ENCODE measurements around the gene SWSAP1. TPM values are rescaled to one million over a fixed set of nuclear protein-coding genes. Genes with fewer than 3 reads are reported as not detected.

The SWSAP1 gene
- total and polyA plus RNA-seq, 9 of the 15 experiments (the other 6 are each of a cell fraction or from before 2014, with no cell fraction given), result 0.18 to 2.8 (median 1.7) TPM

- TF ChIP-seq, protein P1, sequence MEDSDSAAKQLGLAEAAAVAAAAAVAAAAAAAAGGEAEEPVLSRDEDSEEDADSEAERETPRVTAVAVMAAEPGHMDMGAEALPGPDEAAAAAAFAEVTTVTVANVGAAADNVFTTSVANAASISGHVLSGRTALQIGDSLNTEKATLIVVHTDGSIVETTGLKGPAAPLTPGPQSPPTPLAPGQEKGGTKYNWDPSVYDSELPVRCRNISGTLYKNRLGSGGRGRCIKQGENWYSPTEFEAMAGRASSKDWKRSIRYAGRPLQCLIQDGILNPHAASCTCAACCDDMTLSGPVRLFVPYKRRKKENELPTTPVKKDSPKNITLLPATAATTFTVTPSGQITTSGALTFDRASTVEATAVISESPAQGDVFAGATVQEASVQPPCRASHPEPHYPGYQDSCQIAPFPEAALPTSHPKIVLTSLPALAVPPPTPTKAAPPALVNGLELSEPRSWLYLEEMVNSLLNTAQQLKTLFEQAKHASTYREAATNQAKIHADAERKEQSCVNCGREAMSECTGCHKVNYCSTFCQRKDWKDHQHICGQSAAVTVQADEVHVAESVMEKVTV (CRISPR knock-in tag; IDR thresholded peaks at IDR 0.05), result no peak
- TF ChIP-seq ZNF77 (CRISPR knock-in tag; IDR thresholded peaks at IDR 0.05), result no peak
- TF ChIP-seq LCOR (CRISPR knock-in tag; IDR thresholded peaks at IDR 0.05), result no peak
- no peak for TF ChIP-seq ZNF274 (IDR thresholded peaks at IDR 0.05; ENCODE audit: borderline replicate concordance, low read depth, low read length)
- TF ChIP-seq MYNN (IDR thresholded peaks at IDR 0.05), result peak; percentile 97
- no peak for TF ChIP-seq MYNN (CRISPR knock-in tag; IDR thresholded peaks at IDR 0.05)
- TF ChIP-seq, protein P2, sequence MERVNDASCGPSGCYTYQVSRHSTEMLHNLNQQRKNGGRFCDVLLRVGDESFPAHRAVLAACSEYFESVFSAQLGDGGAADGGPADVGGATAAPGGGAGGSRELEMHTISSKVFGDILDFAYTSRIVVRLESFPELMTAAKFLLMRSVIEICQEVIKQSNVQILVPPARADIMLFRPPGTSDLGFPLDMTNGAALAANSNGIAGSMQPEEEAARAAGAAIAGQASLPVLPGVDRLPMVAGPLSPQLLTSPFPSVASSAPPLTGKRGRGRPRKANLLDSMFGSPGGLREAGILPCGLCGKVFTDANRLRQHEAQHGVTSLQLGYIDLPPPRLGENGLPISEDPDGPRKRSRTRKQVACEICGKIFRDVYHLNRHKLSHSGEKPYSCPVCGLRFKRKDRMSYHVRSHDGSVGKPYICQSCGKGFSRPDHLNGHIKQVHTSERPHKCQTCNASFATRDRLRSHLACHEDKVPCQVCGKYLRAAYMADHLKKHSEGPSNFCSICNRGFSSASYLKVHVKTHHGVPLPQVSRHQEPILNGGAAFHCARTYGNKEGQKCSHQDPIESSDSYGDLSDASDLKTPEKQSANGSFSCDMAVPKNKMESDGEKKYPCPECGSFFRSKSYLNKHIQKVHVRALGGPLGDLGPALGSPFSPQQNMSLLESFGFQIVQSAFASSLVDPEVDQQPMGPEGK (CRISPR knock-in tag; IDR thresholded peaks at IDR 0.05; ENCODE audit: borderline replicate concordance), result no peak
- peak; percentile 54 for TF ChIP-seq RBM22 (IDR thresholded peaks at IDR 0.05; ENCODE audit: low read depth, low read length, poor library complexity, severe bottlenecking)
- TF ChIP-seq, protein P3, sequence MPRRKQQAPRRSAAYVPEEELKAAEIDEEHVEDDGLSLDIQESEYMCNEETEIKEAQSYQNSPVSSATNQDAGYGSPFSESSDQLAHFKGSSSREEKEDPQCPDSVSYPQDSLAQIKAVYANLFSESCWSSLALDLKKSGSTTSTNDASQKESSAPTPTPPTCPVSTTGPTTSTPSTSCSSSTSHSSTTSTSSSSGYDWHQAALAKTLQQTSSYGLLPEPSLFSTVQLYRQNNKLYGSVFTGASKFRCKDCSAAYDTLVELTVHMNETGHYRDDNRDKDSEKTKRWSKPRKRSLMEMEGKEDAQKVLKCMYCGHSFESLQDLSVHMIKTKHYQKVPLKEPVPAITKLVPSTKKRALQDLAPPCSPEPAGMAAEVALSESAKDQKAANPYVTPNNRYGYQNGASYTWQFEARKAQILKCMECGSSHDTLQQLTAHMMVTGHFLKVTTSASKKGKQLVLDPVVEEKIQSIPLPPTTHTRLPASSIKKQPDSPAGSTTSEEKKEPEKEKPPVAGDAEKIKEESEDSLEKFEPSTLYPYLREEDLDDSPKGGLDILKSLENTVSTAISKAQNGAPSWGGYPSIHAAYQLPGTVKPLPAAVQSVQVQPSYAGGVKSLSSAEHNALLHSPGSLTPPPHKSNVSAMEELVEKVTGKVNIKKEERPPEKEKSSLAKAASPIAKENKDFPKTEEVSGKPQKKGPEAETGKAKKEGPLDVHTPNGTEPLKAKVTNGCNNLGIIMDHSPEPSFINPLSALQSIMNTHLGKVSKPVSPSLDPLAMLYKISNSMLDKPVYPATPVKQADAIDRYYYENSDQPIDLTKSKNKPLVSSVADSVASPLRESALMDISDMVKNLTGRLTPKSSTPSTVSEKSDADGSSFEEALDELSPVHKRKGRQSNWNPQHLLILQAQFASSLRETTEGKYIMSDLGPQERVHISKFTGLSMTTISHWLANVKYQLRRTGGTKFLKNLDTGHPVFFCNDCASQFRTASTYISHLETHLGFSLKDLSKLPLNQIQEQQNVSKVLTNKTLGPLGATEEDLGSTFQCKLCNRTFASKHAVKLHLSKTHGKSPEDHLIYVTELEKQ (CRISPR knock-in tag; IDR thresholded peaks at IDR 0.05), result no peak
- no peak for TF ChIP-seq SPI1 (IDR thresholded peaks at IDR 0.05; ENCODE audit: borderline replicate concordance, low read depth, low read length)
- no peak for TF ChIP-seq MEIS2 (IDR thresholded peaks at IDR 0.05; ENCODE audit: partially characterized antibody)
- TF ChIP-seq PRMT5 (CRISPR knock-in tag; IDR thresholded peaks at IDR 0.05), result no peak
- no peak for TF ChIP-seq CBX3 (IDR thresholded peaks at IDR 0.05; ENCODE audit: borderline replicate concordance in 1 of 2, low read length in 2 of 2)
- TF ChIP-seq NCOA1 (IDR thresholded peaks at IDR 0.05; ENCODE audit: low read depth), result no peak
- TF ChIP-seq SETDB1 (IDR thresholded peaks at IDR 0.05; ENCODE audit: low read length), result no peak
- no peak for TF ChIP-seq NR0B1 (IDR thresholded peaks at IDR 0.05; ENCODE audit: partially characterized antibody)
- peak; percentile 94 for TF ChIP-seq BMI1 (IDR thresholded peaks at IDR 0.05; ENCODE audit: low read length)
- no peak for TF ChIP-seq CHD4 (IDR thresholded peaks at IDR 0.05; ENCODE audit: insufficient read depth, insufficient replicate concordance, low read depth, low read length, poor library complexity, severe bottlenecking)
- TF ChIP-seq MXI1 (IDR thresholded peaks at IDR 0.05; ENCODE audit: low read depth, low read length), result peak; percentile 99
These were observed 1.1 kb upstream of the SWSAP1 start (continued) for GRCh38 chr19:11373166-11373884.
